GM12878 (cell line): ENCODE measurements around the gene CHAF1A.

ENCODE experiments used
- ATF2 ChIP-seq: IDR thresholded peaks from 2 replicates; pipeline ENCODE4 v1.6.1; 2012; ENCODE audit warnings: low read length, inconsistent platforms
- BHLHE40 ChIP-seq, 2 experiments: fragments of 450-650 bp in 1 of 2; IDR thresholded peaks; 2 replicates each; pipeline ENCODE4 v1.6.1; 2011 to 2017; ENCODE audit warnings: low read depth in 2 of 2, borderline replicate concordance in 1 of 2, improper control_type of control experiment in 1 of 2, low read length in 1 of 2, mild to moderate bottlenecking in 1 of 2
- CHD1 ChIP-seq: IDR thresholded peaks from 2 replicates; pipeline ENCODE4 v1.6.1; 2012; ENCODE audit warnings: low read depth, low read length, improper control_type of control experiment
- CTCF ChIP-seq, 3 experiments: IDR thresholded peaks in 2 of 3; conservative IDR thresholded peaks in 1 of 3; 2 replicates each; pipeline ENCODE4 v1.5.1; 2011; ENCODE audit warnings: low read depth in 3 of 3, low read length in 3 of 3, mild to moderate bottlenecking in 3 of 3, control low read depth in 2 of 3, moderate library complexity in 2 of 3, inconsistent platforms in 1 of 3, mixed read lengths in 1 of 3; ENCODE audit not compliant: control insufficient read depth in 2 of 3, insufficient read depth in 1 of 3; ENCODE audit errors: extremely low read depth in 1 of 3
- EP300 ChIP-seq, 2 experiments: fragments of 150-350 bp in 1 of 2; IDR thresholded peaks; 2 replicates each; pipeline ENCODE4 v1.6.1; 2011 to 2012; ENCODE audit warnings: low read depth in 2 of 2, low read length in 2 of 2, borderline replicate concordance in 1 of 2, improper control_type of control experiment in 1 of 2, inconsistent platforms in 1 of 2; ENCODE audit not compliant: control insufficient read depth in 1 of 2
- ESRRA ChIP-seq: IDR thresholded peaks from 2 replicates; pipeline ENCODE4 v1.6.1; 2012; ENCODE audit warnings: mild to moderate bottlenecking, low read length, improper control_type of control experiment
- PBX3 ChIP-seq: IDR thresholded peaks from 2 replicates; pipeline ENCODE4 v1.6.1; 2011; ENCODE audit warnings: mild to moderate bottlenecking, low read depth, low read length, moderate library complexity; ENCODE audit not compliant: insufficient replicate concordance
- POLR2AphosphoS5 ChIP-seq: IDR thresholded peaks from 2 replicates; pipeline ENCODE4 v1.6.1; 2011; ENCODE audit warnings: mild to moderate bottlenecking, low read length, inconsistent platforms
- RAD21 ChIP-seq: IDR thresholded peaks from 2 replicates; pipeline ENCODE4 v1.6.1; 2011; ENCODE audit warnings: mild to moderate bottlenecking, low read depth, low read length, moderate library complexity; ENCODE audit not compliant: insufficient read depth
- SMC3 ChIP-seq: IDR thresholded peaks from 2 replicates; pipeline ENCODE4 v1.6.1; 2011; ENCODE audit warnings: low read length, improper control_type of control experiment, borderline replicate concordance
- SP1 ChIP-seq: IDR thresholded peaks from one replicate; pipeline ENCODE4 v1.6.1; 2011; ENCODE audit warnings: low read depth, low read length
- SREBF2 ChIP-seq: IDR thresholded peaks from 2 replicates; pipeline ENCODE4 v1.6.1; 2012; ENCODE audit warnings: mild to moderate bottlenecking, low read length
- TF ChIP-seq, protein P1 (sequence below): IDR thresholded peaks from 2 replicates; pipeline ENCODE4 v1.6.1; 2011; ENCODE audit warnings: borderline replicate concordance, low read depth, mild to moderate bottlenecking, moderate library complexity, mixed read lengths, low read length; ENCODE audit not compliant: insufficient read depth; ENCODE audit errors: extremely low read length

GRCh38 chr19:4443188-4443587 lies 40.7 kb downstream of the CHAF1A start:
- no peak for TF ChIP-seq CHD1
- no peak for TF ChIP-seq EP300 (IDR thresholded peaks at IDR 0.05; ENCODE audit: borderline replicate concordance in 1 of 2, control insufficient read depth in 1 of 2, low read depth in 2 of 2, low read length in 2 of 2)
- TF ChIP-seq ATF2, result no peak
- no peak for TF ChIP-seq PBX3
- TF ChIP-seq ESRRA, result no peak
- TF ChIP-seq RAD21, result no peak
- TF ChIP-seq BHLHE40 (IDR thresholded peaks at IDR 0.05; ENCODE audit: borderline replicate concordance in 1 of 2, low read depth in 2 of 2, low read length in 1 of 2), result no peak
- no peak for TF ChIP-seq SP1
- no peak for TF ChIP-seq CTCF (IDR thresholded peaks at IDR 0.05 in 2 of 3, conservative IDR thresholded peaks at IDR 0.05 in 1 of 3; ENCODE audit: control insufficient read depth in 2 of 3, extremely low read depth in 1 of 3, insufficient read depth in 1 of 3, low read depth in 3 of 3, low read length in 3 of 3)
- no peak for TF ChIP-seq SREBF2
- TF ChIP-seq, protein P1, sequence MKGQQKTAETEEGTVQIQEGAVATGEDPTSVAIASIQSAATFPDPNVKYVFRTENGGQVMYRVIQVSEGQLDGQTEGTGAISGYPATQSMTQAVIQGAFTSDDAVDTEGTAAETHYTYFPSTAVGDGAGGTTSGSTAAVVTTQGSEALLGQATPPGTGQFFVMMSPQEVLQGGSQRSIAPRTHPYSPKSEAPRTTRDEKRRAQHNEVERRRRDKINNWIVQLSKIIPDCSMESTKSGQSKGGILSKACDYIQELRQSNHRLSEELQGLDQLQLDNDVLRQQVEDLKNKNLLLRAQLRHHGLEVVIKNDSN, result no peak
- TF ChIP-seq SMC3, result no peak
- TF ChIP-seq POLR2AphosphoS5, result no peak
